ENCODE data around the gene COG4. TPM values are rescaled to one million over a fixed set of nuclear protein-coding genes. Genes with fewer than 3 reads are reported as not detected.

Gene COG4
- total RNA-seq, 1 donor from 2014 or later: 96.8 TPM

GRCh38 chr16:70510216-70510615 lies 13.1 kb downstream of the COG4 start:
- no peak overlapping the region for H3K27ac Mint-ChIP-seq
- no peaks in the 10 kb centered on the region for H3K27me3 Mint-ChIP-seq
- H3K4me1 Mint-ChIP-seq (ENCODE audit: unreplicated experiment): no peaks in the 10 kb centered on the region
- no peak overlapping the region for H3K4me3 Mint-ChIP-seq
- TF ChIP-seq CTCF (conservative IDR thresholded peaks at IDR 0.05): no peak
- H3K9me3 Mint-ChIP-seq: no peaks in the 10 kb centered on the region
- no peak for DNase-seq (ENCODE audit: extremely low spot score, unreplicated experiment)
- H3K36me3 Mint-ChIP-seq: peaks cover 16% of the 10 kb centered on the region

GRCh38 chr16:70508752-70509151 lies 14.6 kb downstream of the COG4 start:
- Mint-ChIP-seq H3K4me3 (no peak overlapping the region), H3K4me1 (ENCODE audit: unreplicated experiment) (no peaks in the 10 kb centered on the region), H3K27me3 (no peaks in the 10 kb centered on the region), H3K36me3 (peaks cover 16% of the 10 kb centered on the region), H3K27ac (peak overlapping the region; percentile 78), H3K9me3 (no peaks in the 10 kb centered on the region)
- no peak for DNase-seq (ENCODE audit: extremely low spot score, unreplicated experiment)
- no peak for TF ChIP-seq CTCF (conservative IDR thresholded peaks at IDR 0.05)

- Mint-ChIP-seq H3K9me3 (no peaks in the 10 kb centered on the region), H3K27ac (no peak overlapping the region), H3K36me3 (peaks cover 12% of the 10 kb centered on the region), H3K4me1 (ENCODE audit: unreplicated experiment) (no peaks in the 10 kb centered on the region), H3K27me3 (no peaks in the 10 kb centered on the region), H3K4me3 (no peak overlapping the region)
- DNase-seq (ENCODE audit: extremely low spot score, unreplicated experiment): no peak
- no peak for TF ChIP-seq CTCF (conservative IDR thresholded peaks at IDR 0.05)
Observed at GRCh38 chr16:70496513-70496912, 26.8 kb downstream of the COG4 start.

- no peak overlapping the region for H3K4me3 Mint-ChIP-seq
- DNase-seq (ENCODE audit: extremely low spot score, unreplicated experiment): no peak
- TF ChIP-seq CTCF (conservative IDR thresholded peaks at IDR 0.05): no peak
- peaks cover 8% of the 10 kb centered on the region for H3K36me3 Mint-ChIP-seq
- H3K27me3 Mint-ChIP-seq: no peaks in the 10 kb centered on the region
- no peak overlapping the region for H3K27ac Mint-ChIP-seq
- H3K4me1 Mint-ChIP-seq (ENCODE audit: unreplicated experiment): no peaks in the 10 kb centered on the region
- no peaks in the 10 kb centered on the region for H3K9me3 Mint-ChIP-seq
Observed at GRCh38 chr16:70495425-70496182, 27.8 kb downstream of the COG4 start.

- H3K27ac Mint-ChIP-seq: no peak overlapping the region
- peaks cover 8% of the 10 kb centered on the region for H3K36me3 Mint-ChIP-seq
- TF ChIP-seq CTCF (conservative IDR thresholded peaks at IDR 0.05): no peak
- no peaks in the 10 kb centered on the region for H3K9me3 Mint-ChIP-seq
- no peak for DNase-seq (ENCODE audit: extremely low spot score, unreplicated experiment)
- H3K4me3 Mint-ChIP-seq: no peak overlapping the region
- no peaks in the 10 kb centered on the region for H3K4me1 Mint-ChIP-seq (ENCODE audit: unreplicated experiment)
- H3K27me3 Mint-ChIP-seq: no peaks in the 10 kb centered on the region
Observed at GRCh38 chr16:70494777-70495176, 28.6 kb downstream of the COG4 start.
